Measurements from ENCODE around the gene TFF1.

The TFF1 gene

DNA sequence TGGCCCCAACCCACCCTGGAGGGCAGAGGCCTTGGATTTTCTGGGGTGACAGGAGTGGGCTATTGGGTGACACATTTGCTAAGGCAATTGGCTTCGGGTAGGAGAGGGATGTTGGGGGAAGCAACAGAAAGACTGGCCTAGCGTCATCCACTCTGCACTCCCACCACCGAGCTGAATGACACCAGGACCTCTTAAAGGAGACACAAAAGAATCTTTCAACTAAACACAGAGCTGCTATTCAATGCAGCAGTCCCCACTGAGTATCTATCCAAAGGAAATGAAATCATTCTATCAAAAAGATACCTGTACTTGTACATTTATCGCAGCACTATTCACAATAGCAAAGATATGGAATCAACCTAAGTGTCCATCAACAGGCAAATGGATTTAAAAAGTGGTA lies 21.7 kb downstream of the TFF1 start:
- Histone ChIP-seq H3K9me3 (ENCODE audit: low read depth, low read length) (no peaks in the 10 kb centered on the region), H3K27ac (no peak overlapping the region), H3K36me3 (ENCODE audit: insufficient read depth, low read length) (no peaks in the 10 kb centered on the region), H3K9ac (ENCODE audit: insufficient read length) (no peak overlapping the region), H3K4me3 (no peak overlapping the region)
- DNase-seq (ENCODE audit: low read depth, low spot score), result no peak
- no peak for TF ChIP-seq FOXP2 (optimal IDR thresholded peaks at IDR 0.05; ENCODE audit: control extremely low read depth, extremely low read length, insufficient read depth)
- TF ChIP-seq POLR2AphosphoS5 (IDR thresholded peaks at IDR 0.05; ENCODE audit: borderline replicate concordance, low read depth, low read length), result no peak
- no peak for TF ChIP-seq EZH2 (IDR thresholded peaks at IDR 0.05)

DNA sequence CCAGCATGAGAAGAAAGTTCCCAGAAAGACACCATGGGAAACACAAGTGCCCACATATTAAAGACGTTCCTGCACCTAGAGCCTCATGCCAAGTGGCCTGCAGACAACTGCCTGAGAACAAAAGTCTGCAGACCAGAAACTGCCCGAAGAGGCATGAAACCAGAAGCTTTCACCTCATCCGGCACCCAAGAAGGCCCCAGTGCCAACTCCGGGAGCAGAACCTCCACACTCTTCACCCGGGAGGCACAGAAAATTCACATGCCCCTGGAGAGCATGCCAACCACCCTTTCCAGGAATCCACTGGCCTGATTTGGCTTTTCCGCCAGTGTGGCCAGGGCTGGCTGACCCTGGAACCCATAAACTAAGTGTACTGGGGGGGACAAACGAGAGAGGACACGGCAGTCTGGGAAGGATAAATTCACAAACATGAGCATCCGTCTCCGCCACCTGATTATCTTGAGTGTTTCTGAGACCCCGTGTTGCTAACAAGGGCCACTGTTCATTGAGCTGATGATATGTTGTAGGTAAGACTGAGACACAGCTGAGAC lies 22.3 kb downstream of the TFF1 start:
- DNase-seq (ENCODE audit: low read depth, low spot score), result no peak
- H3K9ac ChIP-seq (ENCODE audit: insufficient read length), result no peak overlapping the region
- H3K27ac ChIP-seq, result no peak overlapping the region
- no peaks in the 10 kb centered on the region for H3K36me3 ChIP-seq (ENCODE audit: insufficient read depth, low read length)
- no peak overlapping the region for H3K4me3 ChIP-seq
- no peaks in the 10 kb centered on the region for H3K9me3 ChIP-seq (ENCODE audit: low read depth, low read length)
- TF ChIP-seq POLR2AphosphoS5 (IDR thresholded peaks at IDR 0.05; ENCODE audit: borderline replicate concordance, low read depth, low read length) (no peak), EZH2 (IDR thresholded peaks at IDR 0.05) (no peak), FOXP2 (optimal IDR thresholded peaks at IDR 0.05; ENCODE audit: control extremely low read depth, extremely low read length, insufficient read depth) (no peak)

DNA sequence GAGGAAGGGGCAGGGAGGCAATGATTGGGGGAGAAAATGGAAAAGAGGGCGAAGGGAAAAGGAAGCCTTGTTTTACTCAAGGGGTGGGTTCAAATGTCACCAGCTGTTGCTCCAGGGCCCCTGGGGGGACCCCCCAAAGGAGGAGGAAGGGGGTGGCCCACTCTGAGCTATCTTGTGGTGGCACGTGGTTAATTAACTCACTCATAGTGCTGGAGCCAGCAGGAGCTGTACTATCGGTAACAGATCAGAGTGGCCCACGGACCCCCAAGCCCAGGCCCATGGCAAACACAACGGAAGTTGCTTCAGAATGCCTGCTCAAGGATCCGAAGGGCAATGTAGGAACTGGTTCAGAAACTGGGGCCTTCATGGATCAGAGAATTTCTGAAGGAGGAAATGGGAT lies 22.8 kb downstream of the TFF1 start:
- Histone ChIP-seq H3K27ac (no peak overlapping the region), H3K9ac (ENCODE audit: insufficient read length) (no peak overlapping the region)
- TF ChIP-seq FOXP2 (optimal IDR thresholded peaks at IDR 0.05; ENCODE audit: control extremely low read depth, extremely low read length, insufficient read depth) (no peak), EZH2 (IDR thresholded peaks at IDR 0.05) (no peak)

DNA sequence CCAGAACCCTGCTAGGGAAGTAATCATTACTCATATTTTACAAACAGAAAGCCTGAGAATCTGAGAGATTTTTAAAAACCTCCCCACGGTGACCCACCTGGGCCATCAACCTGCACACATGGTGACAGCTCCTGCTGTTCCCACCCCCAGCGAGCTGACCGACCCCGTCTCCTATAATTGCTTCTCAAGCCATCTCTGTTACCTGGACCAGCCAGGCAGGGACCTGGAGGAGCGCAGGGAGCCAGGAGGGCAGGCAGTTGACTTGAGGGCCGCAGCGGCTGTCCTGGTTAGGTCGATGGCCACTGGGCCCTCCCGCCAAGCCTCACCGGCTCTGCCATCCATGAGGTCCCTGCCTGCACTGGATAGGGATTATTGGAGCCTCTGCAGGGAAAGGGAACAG lies 23.2 kb downstream of the TFF1 start:
- Histone ChIP-seq H3K4me3 (no peak overlapping the region), H3K27ac (no peak overlapping the region), H3K9ac (ENCODE audit: insufficient read length) (no peak overlapping the region), H3K36me3 (ENCODE audit: insufficient read depth, low read length) (no peaks in the 10 kb centered on the region), H3K9me3 (ENCODE audit: low read depth, low read length) (no peaks in the 10 kb centered on the region)
- no peak for TF ChIP-seq FOXP2 (optimal IDR thresholded peaks at IDR 0.05; ENCODE audit: control extremely low read depth, extremely low read length, insufficient read depth)
- no peak for TF ChIP-seq EZH2 (IDR thresholded peaks at IDR 0.05)
- TF ChIP-seq POLR2AphosphoS5 (IDR thresholded peaks at IDR 0.05; ENCODE audit: borderline replicate concordance, low read depth, low read length), result no peak
- no peak for DNase-seq (ENCODE audit: low read depth, low spot score)

More for the DNA sequence above, 22.8 kb downstream of the TFF1 start:
- Histone ChIP-seq H3K4me3 (no peak overlapping the region), H3K9me3 (ENCODE audit: low read depth, low read length) (no peaks in the 10 kb centered on the region), H3K36me3 (ENCODE audit: insufficient read depth, low read length) (no peaks in the 10 kb centered on the region)
- DNase-seq (ENCODE audit: low read depth, low spot score), result no peak

DNA sequence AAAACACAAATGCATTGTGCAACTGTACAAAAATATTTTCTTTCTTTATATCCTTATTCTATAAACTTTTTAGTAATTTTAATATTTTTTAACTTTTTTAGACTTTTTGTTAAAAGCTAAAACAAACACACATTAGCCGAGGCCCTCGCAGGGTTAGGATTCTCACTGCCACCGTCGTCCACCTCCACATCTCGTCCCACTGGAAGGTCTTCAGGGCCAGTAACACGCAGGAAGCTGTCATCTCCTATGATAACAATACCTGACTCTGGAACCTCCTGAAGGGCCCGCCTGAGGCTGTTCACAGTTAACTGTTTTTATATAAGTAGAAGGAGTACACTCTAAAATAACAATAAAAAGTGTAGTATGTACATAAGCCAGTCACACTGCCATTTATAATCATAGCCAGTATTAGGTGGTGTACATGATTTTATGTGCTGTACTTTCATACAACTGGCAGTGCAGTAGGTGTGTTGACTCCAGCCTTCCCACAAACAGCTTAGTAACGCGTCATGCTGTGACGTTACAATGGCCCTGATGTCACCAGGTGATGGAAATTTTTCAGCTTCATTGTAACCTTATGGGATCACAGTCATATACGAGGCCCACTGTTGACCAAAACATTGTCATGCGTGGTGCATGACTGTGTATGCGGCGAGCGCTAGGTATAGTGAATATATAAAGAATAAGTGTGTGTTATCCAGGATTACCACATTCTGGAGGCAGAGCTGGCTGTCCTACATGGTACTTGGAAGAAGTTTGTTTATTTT lies 24.4 kb downstream of the TFF1 start:
- Histone ChIP-seq H3K36me3 (ENCODE audit: insufficient read depth, low read length) (no peaks in the 10 kb centered on the region), H3K9ac (ENCODE audit: insufficient read length) (no peak overlapping the region), H3K9me3 (ENCODE audit: low read depth, low read length) (no peaks in the 10 kb centered on the region), H3K27ac (no peak overlapping the region), H3K4me3 (no peak overlapping the region)
- TF ChIP-seq FOXP2 (optimal IDR thresholded peaks at IDR 0.05; ENCODE audit: control extremely low read depth, extremely low read length, insufficient read depth) (no peak), POLR2AphosphoS5 (IDR thresholded peaks at IDR 0.05; ENCODE audit: borderline replicate concordance, low read depth, low read length) (no peak), EZH2 (IDR thresholded peaks at IDR 0.05) (no peak)
- no peak for DNase-seq (ENCODE audit: low read depth, low spot score)

DNA sequence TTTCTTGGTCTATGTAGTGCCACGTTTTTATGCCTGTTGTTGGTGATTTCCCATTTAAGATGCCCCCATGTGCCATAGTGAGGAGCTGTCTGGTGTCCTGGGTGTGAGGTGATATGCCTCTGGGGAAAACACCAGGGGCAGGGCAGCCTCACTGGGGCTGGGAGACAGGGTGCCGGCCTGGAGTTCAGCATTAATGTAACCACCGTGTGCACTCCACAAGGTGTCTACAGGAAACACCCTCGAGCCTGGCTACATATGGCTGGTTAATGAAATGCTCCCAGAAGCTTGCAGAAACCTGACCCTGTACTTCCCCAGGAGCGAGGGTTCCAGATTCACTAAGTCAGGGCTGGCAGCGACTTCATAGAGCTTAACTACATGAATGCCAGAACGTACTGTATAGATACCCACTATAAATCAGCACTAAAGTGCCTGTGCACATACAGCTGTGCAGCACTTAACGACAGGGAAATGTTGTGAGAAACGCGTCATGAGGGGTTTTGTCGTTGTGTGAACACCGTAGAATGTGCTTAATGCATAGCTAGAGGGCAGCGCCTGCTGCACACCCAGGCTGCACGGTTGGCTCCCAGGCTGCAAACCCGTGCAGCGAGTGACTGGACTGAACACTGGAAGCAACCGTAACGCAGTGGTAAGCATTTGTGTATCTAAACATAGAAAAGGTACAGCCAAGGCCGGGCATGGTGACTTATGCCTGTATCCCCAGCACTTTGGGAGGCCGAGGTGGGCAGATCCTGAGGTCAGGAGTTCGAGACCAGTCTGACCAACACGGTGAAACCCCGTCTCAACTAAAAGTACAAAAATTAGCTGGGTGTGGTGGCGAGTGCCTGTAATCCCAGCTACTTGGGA lies 25.9 kb downstream of the TFF1 start:
- Histone ChIP-seq H3K4me3 (no peak overlapping the region), H3K9me3 (ENCODE audit: low read depth, low read length) (no peaks in the 10 kb centered on the region), H3K36me3 (ENCODE audit: insufficient read depth, low read length) (no peaks in the 10 kb centered on the region), H3K9ac (ENCODE audit: insufficient read length) (no peak overlapping the region), H3K27ac (no peak overlapping the region)
- no peak for TF ChIP-seq FOXP2 (optimal IDR thresholded peaks at IDR 0.05; ENCODE audit: control extremely low read depth, extremely low read length, insufficient read depth)
- TF ChIP-seq EZH2 (IDR thresholded peaks at IDR 0.05), result no peak
- no peak for TF ChIP-seq POLR2AphosphoS5 (IDR thresholded peaks at IDR 0.05; ENCODE audit: borderline replicate concordance, low read depth, low read length)
- no peak for DNase-seq (ENCODE audit: low read depth, low spot score)

DNA sequence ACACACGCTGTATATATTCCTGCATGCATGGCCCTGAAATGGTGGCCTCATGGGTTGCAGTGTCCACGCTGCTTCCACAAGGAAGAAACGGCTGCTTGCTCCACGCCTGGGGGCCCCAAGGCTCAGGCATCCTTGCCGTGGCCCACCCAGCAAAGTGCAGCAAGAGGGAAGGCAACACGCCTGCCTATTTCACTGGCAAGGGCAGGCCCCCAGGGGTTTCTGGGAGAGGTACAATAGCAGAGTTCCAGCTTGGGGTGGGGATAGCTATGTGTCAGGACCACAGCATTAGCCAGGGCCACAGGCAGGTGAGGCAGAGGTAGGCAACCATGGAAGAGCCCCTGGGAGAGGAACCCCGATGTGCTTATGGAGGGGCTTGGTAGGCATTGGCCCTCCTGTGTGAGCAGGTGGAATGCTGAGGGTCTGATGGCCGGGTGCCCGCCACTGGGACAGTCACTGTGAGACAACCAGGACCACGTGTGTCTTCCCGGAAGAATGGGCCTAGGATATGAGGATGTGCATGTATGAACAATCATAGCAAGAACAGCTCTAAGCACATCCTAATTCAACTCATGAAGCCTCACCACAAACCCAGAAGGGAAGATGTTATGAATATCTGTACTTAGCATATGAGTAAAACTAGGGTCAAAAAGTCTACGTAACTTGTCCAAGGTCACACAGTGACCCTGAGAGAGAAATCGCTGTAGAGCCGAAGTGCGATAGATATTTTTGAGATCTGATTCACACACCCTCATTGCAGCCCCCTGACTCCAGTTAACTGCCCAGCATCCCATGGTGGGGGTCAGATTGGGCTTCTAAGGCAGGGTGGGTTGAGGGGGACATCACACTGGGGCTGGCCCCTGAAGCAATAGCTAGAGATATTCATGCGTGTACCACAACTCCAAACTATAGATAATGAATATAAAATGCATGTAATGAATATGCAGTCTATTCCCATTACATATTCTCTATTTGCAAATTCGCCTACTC lies 27.3 kb downstream of the TFF1 start:
- DNase-seq (ENCODE audit: low read depth, low spot score), result no peak
- Histone ChIP-seq H3K27ac (no peak overlapping the region), H3K36me3 (ENCODE audit: insufficient read depth, low read length) (no peaks in the 10 kb centered on the region), H3K9ac (ENCODE audit: insufficient read length) (no peak overlapping the region), H3K4me3 (no peak overlapping the region), H3K9me3 (ENCODE audit: low read depth, low read length) (no peaks in the 10 kb centered on the region)
- TF ChIP-seq FOXP2 (optimal IDR thresholded peaks at IDR 0.05; ENCODE audit: control extremely low read depth, extremely low read length, insufficient read depth) (no peak), EZH2 (IDR thresholded peaks at IDR 0.05) (no peak), POLR2AphosphoS5 (IDR thresholded peaks at IDR 0.05; ENCODE audit: borderline replicate concordance, low read depth, low read length) (no peak)
